Adrenal gland (tissue), 12 donors: ENCODE results near the gene TMCC2. TPM values are rescaled to one million over a fixed set of nuclear protein-coding genes. Genes with fewer than 3 reads are reported as not detected.

Experiments used
- DNase-seq, 7 donors: peaks; one replicate each; pipeline ENCODE4 v3.0.0-alpha.2; 2019 to 2020
- H3K27ac ChIP-seq, 5 donors: fragments of 200-600 bp; sonication (generic) in 4 of 5; 1 replicate in 3 of 5; 2 replicates in 2 of 5; pipeline versions ENCODE4 v1.5.1 to v1.8.0; 2016 to 2020; ENCODE audit warnings: mild to moderate bottlenecking in 1 of 5
- H3K27me3 ChIP-seq: fragments of 200-600 bp; 2 replicates; pipeline ENCODE4 v1.8.0; 2021
- H3K36me3 ChIP-seq, 2 donors: fragments of 200-600 bp; replicated peaks in 1 of 2; 1 replicate in 1 of 2; 2 replicates in 1 of 2; pipeline versions ENCODE4 v1.5.1 to v1.8.0; 2018 to 2022
- H3K4me1 ChIP-seq, 2 donors: fragments of 200-600 bp; replicated peaks in 1 of 2; 1 replicate in 1 of 2; 2 replicates in 1 of 2; pipeline versions ENCODE4 v1.5.1 to v1.8.0; 2018 to 2021
- H3K4me3 ChIP-seq, 4 donors: fragments of 200-600 bp; sonication (generic) in 3 of 4; one replicate each; pipeline ENCODE4 v1.5.1; 2016 to 2018
- H3K9me3 ChIP-seq, 3 donors: fragments of 200-600 bp; sonication (generic) in 1 of 3; replicated peaks in 1 of 3; 1 replicate in 2 of 3; 2 replicates in 1 of 3; pipeline versions ENCODE4 v1.5.1 to v1.8.0; 2016 to 2021
- CTCF ChIP-seq, 6 experiments: fragments of 450-650 bp in 4 of 6; fragments of 200-600 bp in 2 of 6; sonication (generic) in 1 of 6; IDR thresholded peaks; 1 replicate in 5 of 6; 2 replicates in 1 of 6; pipeline versions ENCODE4 v1.5.1 to v1.8.0; 2016 to 2021; ENCODE audit warnings: antibody characterized with exemption in 6 of 6, mild to moderate bottlenecking in 2 of 6, moderate library complexity in 1 of 6
- POLR2A ChIP-seq, 2 donors: fragments of 450-650 bp; IDR thresholded peaks; one replicate each; pipeline ENCODE4 v1.6.1; 2017; ENCODE audit warnings: antibody characterized with exemption in 2 of 2, mild to moderate bottlenecking in 2 of 2, moderate library complexity in 1 of 2
- WGBS, 4 donors: extraction: QIAGEN DNeasy Blood & Tissue Kit in 2 of 4; methylation state at CpG; one replicate each; pipeline versions ENCODE4 v1.1.5 to v1.1.7; 2013 to 2017; 5-methylcytosine and 5-hydroxymethylcytosine counted together
- intact Hi-C, 2 donors: fragments of 100-400 bp; cut with DNase I; formaldehyde crosslinking; loops; one replicate each; pipeline versions ENCODE4 v1.14.1 to v1.15.0; 2022 to 2023
- polyA plus RNA-seq, 3 donors: library from polyadenylated mRNA; stranded (reverse); fragments of 200-250 nt in 2 of 3; fragments of 350-450 nt in 1 of 3; fragmentation: Illumina TruSeq in 1 of 3; extraction: RNeasy Lipid Tissue Mini Kit (QIAGEN cat#74804) in 1 of 3; gene quantifications; one replicate each; pipeline ENCODE4 v1.2.3, GENCODE V29; 2013 to 2014
- total RNA-seq, 9 donors: library from RNA; depleted of rRNA in 4 of 9; stranded (reverse); fragments of >200 nt in 4 of 9; fragments of 120-200 nt in 1 of 9; fragmentation: NEBNext Ultra II Directional in 1 of 9; extraction: Animal tissue kit (Norgen Biotek cat#: 25700) in 1 of 9; gene quantifications; one replicate each; pipeline versions ENCODE4 v1.1.0 to v1.2.4, GENCODE V29; 2013 to 2023
- donor health status: healthy with polysubstance abuse.
- donor health status: Bipolar disorder and iron deficiency.
- donor health status: DM: yes; HTN: yes; CAD: no.
- donor health status: DM: no; HTN: no; CAD: no.
- donor health status: DM: no; HTN: no; CAD: no.
- donor health status: DM: yes; HTN: yes; CAD: no.

Gene TMCC2
- total and polyA plus RNA-seq, 12 donors: 2.3 to 33.2 (median 7.5) TPM

- intact Hi-C loops: no loop called here
- TF ChIP-seq CTCF (IDR thresholded peaks at IDR 0.05) (no peak), POLR2A (IDR thresholded peaks at IDR 0.05) (no peak)
- 64 to 90% (median 74%) methylated on average over 2 to 3 of the region's 3 CpGs for WGBS, 4 donors
- Histone ChIP-seq H3K27ac (no peak overlapping the region), H3K4me1 (peaks cover 20 to 42% of the 10 kb centered on the region in 2 donors), H3K36me3 (no peaks in the 10 kb centered on the region), H3K9me3 (no peaks in the 10 kb centered on the region), H3K27me3 (no peaks in the 10 kb centered on the region), H3K4me3 (no peak overlapping the region)
- DNase-seq: no peak
Observed at GRCh38 chr1:205287076-205287475, 59.3 kb downstream of the TMCC2 start.

- no peaks in the 10 kb centered on the region for H3K27me3 ChIP-seq
- H3K27ac ChIP-seq: peak overlapping the region in 1 of 5 donors; percentile 45
- intact Hi-C loops: no loop called here
- 41 to 73% (median 69%) methylated on average over 8 of the region's 8 CpGs for WGBS, 4 donors
- TF ChIP-seq POLR2A (IDR thresholded peaks at IDR 0.05) (no peak), CTCF (IDR thresholded peaks at IDR 0.05) (no peak)
- H3K4me3 ChIP-seq: no peak overlapping the region
- no peaks in the 10 kb centered on the region for H3K36me3 ChIP-seq
- H3K9me3 ChIP-seq: no peaks in the 10 kb centered on the region
- peak in 5 of 7 donors; percentile 35 to 70 (median 51) for DNase-seq
- peaks cover 20 to 42% of the 10 kb centered on the region in 2 donors for H3K4me1 ChIP-seq
Observed at GRCh38 chr1:205287767-205288559, 60.2 kb downstream of the TMCC2 start.

- intact Hi-C loops: no loop called here
- H3K27me3 ChIP-seq: no peaks in the 10 kb centered on the region
- H3K4me1 ChIP-seq: peaks cover 12 to 33% of the 10 kb centered on the region in 2 donors
- TF ChIP-seq POLR2A (IDR thresholded peaks at IDR 0.05) (no peak), CTCF (IDR thresholded peaks at IDR 0.05) (no peak)
- H3K9me3 ChIP-seq: no peaks in the 10 kb centered on the region
- no peak for DNase-seq
- no peak overlapping the region for H3K4me3 ChIP-seq
- H3K36me3 ChIP-seq: no peaks in the 10 kb centered on the region
- 87 to 96% (median 91%) methylated on average over 6 of the region's 6 CpGs for WGBS, 4 donors
- no peak overlapping the region for H3K27ac ChIP-seq
Observed at GRCh38 chr1:205291596-205291995, 63.9 kb downstream of the TMCC2 start.

- H3K36me3 ChIP-seq: no peaks in the 10 kb centered on the region
- TF ChIP-seq CTCF (IDR thresholded peaks at IDR 0.05) (no peak), POLR2A (IDR thresholded peaks at IDR 0.05) (no peak)
- H3K27me3 ChIP-seq: no peaks in the 10 kb centered on the region
- H3K4me3 ChIP-seq: no peak overlapping the region
- intact Hi-C loops: no loop called here
- no peak for DNase-seq
- no peaks in the 10 kb centered on the region for H3K9me3 ChIP-seq
- H3K27ac ChIP-seq: peak overlapping the region in 4 of 5 donors; percentile 23 to 75 (median 52)
- peaks cover 12 to 17% of the 10 kb centered on the region in 2 donors for H3K4me1 ChIP-seq
- 95 to 97% (median 97%) methylated on average over 6 to 10 of the region's 10 CpGs for WGBS, 4 donors
Observed at GRCh38 chr1:205293350-205294074, 65.8 kb downstream of the TMCC2 start.
